ENCODE measurements around the gene MCAT.
"Not testable (repeated sequence)": the region's sequence is repeated elsewhere in the genome, so short reads cannot be mapped to it uniquely, and the experiment has no call there.

MCAT gene

GRCh38 chr22:43104950-43105349 is 38.2 kb downstream of the MCAT start:
- DNase-seq; in situ Hi-C loops (cut with MboI; ENCODE audit: low pct_unique_long_range_greater_than_20kb, low sequenced_read_pairs): not testable (repeated sequence)

GRCh38 chr22:43104056-43104625 is 39.1 kb downstream of the MCAT start:
- DNase-seq = peak; percentile 93
- in situ Hi-C loops (cut with MboI; ENCODE audit: low pct_unique_long_range_greater_than_20kb, low sequenced_read_pairs) = not testable (repeated sequence)

GRCh38 chr22:43101306-43101705 is 41.9 kb downstream of the MCAT start:
- DNase-seq = no peak
- in situ Hi-C loops (cut with MboI; ENCODE audit: low pct_unique_long_range_greater_than_20kb, low sequenced_read_pairs) = no loop called here

- DNase-seq = no peak
- in situ Hi-C loops (cut with MboI; ENCODE audit: low pct_unique_long_range_greater_than_20kb, low sequenced_read_pairs) = no loop called here
These were observed 43.0 kb downstream of the MCAT start for GRCh38 chr22:43100225-43100624.

DNA sequence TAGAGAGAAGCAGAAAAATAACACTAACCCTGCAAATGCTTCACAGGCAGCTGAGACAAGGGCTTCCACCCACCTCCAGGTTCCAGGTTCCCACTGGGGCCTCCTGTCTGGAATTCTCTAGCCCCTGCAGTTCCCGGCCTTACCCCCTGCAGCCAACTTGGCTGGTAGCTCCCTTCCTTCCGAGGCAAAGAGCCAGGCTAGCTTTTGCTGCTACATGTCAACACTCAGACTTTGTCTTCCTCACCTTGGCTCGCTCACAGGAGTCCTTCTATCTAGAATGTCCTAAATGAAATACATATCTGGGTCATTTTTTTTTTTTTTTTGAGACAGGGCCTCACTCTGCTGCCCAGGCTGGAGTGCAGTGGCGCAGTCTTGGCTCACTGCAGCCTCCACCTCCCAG is 44.1 kb downstream of the MCAT start:
- in situ Hi-C loops (cut with MboI; ENCODE audit: low pct_unique_long_range_greater_than_20kb, low sequenced_read_pairs) = no loop called here

GRCh38 chr22:43098356-43098755 is 44.8 kb downstream of the MCAT start:
- in situ Hi-C loops (cut with MboI; ENCODE audit: low pct_unique_long_range_greater_than_20kb, low sequenced_read_pairs) = no loop called here
- DNase-seq = peak; percentile 40

More for the DNA sequence above, 44.1 kb downstream of the MCAT start:
- DNase-seq = no peak

DNA sequence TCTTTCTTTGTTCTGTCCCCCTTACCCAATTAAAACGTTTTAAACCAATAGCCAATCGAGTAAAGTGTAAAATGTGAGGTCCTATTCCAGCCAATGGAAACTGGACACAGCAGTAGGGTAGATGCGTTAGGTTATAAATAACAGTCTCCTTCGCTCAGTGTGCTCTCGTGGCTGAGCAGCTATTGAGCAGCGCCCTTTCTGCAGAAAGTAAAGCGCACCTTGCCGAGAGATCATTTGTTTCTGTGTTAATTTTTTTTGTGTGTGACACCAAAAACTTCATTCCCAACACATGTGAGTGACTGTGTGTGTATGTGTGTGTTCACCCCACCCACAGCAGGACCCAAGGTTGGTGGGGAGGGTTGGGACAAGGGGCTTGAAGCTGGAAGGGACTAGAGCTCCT is 46.8 kb downstream of the MCAT start:
- in situ Hi-C loops (cut with MboI; ENCODE audit: low pct_unique_long_range_greater_than_20kb, low sequenced_read_pairs) = no loop called here
- no peak for DNase-seq

- in situ Hi-C loops (cut with MboI; ENCODE audit: low pct_unique_long_range_greater_than_20kb, low sequenced_read_pairs) = no loop called here
- DNase-seq = no peak
These were observed 48.6 kb downstream of the MCAT start for GRCh38 chr22:43094551-43094950.

DNA sequence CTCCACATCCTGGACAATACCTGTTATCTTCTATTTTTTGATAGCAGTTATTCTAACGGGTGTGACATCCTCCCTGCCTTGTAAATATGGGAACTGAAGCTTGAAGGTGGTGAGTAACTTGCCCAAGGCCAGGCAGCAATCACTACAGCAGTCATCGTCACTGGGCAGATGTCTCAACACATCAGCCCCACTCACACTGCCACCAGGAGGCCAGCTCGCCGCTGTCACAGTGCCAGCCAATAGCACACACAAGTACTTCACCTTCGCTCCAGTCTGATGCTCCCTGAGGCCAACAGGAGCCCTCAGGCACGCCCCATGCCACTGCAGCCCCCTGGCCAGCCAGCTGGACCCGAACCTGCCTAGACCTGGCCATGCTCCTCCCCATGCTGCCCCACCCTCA is 49.1 kb downstream of the MCAT start:
- peak; percentile 48 for DNase-seq
- in situ Hi-C loops (cut with MboI; ENCODE audit: low pct_unique_long_range_greater_than_20kb, low sequenced_read_pairs) = no loop called here

DNA sequence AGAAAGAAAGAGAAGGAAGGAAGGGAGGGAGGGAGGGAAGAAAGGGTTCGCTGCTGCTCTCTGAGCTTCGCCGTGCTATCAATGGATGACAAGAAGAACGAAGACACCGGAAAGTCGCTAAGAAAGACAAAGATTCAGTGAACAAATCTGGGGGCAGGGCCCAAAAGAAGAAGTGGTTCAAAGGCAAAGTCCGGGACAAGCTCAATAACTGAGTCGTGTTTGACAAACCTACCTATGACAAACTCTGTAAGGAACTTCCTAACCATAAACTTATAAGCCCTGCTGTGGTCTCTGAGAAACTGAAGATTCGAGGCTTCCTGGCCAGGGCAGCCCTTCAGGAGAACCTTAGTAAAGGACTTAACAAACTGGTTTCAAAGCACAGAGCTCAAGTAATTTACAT is 51.1 kb downstream of the MCAT start:
- in situ Hi-C loops (cut with MboI; ENCODE audit: low pct_unique_long_range_greater_than_20kb, low sequenced_read_pairs) = no loop called here
- peak; percentile 82 for DNase-seq

GRCh38 chr22:43090130-43090789 is 52.9 kb downstream of the MCAT start:
- in situ Hi-C loops (cut with MboI; ENCODE audit: low pct_unique_long_range_greater_than_20kb, low sequenced_read_pairs) = no loop called here
- DNase-seq = peak; percentile 95

- DNase-seq = peak; percentile 92
- in situ Hi-C loops (cut with MboI; ENCODE audit: low pct_unique_long_range_greater_than_20kb, low sequenced_read_pairs) = no loop called here
These were observed 54.0 kb downstream of the MCAT start, which contains the start of gene TTLL1 for GRCh38 chr22:43088984-43089717. TTLL1 (minus strand) TSS chr22:43089391; CDS start chr22:43075586, 13,805 bp downstream.

DNA sequence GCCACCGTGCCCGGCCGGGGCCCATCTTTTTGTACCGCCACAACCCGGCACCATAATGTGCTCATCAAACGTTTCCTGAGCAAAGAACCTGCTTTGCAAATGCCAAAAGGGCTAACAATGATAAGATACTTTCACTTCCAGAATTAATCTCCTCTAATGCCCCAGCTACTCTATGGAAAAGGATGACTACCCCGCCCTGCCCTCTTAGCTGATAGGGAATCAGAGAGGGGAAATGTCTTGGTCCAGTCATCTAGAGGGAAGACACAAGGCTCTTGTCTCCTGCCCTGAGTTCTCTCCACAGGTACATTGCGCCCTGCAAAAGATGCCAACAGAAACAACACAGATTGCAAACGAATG is 54.6 kb downstream of the MCAT start:
- in situ Hi-C loops (cut with MboI; ENCODE audit: low pct_unique_long_range_greater_than_20kb, low sequenced_read_pairs) = no loop called here
- no peak for DNase-seq

DNA sequence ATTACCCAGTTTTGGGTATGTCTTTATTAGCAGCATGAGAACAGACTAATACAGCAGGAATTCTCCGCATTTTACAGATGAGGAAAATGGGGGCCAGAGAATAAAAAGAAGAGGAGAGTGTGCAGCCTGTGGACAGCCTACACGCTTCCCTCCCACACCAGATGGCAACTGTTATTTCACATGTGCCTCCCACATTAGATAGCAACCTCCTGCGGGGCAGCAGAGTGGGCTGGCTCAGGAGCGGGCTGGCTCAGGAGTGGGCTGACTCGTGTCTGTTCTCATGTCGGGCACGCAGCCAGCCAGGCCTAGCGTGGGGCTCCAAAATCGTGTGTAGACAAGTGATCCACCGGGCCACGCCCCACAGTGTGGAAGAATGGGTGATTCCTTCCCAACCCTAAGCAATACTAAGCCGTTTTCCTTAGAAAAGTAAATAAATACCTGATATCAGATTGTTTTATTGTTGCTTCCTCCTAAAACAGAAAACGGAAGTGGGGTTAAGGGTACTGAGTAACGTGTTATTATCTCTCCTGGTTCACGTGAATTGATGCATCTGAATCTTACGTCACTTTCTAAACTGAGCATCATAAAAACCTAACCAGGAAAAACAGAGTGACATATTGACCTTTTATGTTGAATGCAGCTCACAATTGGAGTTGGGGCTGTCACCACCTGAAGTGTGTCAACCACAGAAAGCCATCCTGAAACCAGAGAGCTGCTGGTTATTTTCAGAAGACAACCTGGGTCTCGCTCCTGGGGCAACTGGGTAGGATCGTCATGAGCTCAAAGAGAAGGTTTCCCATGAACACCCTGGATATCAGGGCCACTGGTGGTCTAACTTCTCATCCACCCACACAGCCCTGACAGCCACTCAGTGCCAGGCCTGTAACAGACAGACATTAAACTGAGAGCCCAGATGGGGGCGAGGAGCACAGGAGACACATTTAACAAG is 57.3 kb downstream of the MCAT start:
- DNase-seq = no peak
- in situ Hi-C loops (cut with MboI; ENCODE audit: low pct_unique_long_range_greater_than_20kb, low sequenced_read_pairs) = no loop called here
